ENCODE data around the gene XIST. TPM values are rescaled to one million over a fixed set of nuclear protein-coding genes. Genes with fewer than 3 reads are reported as not detected.

The XIST gene
- total RNA-seq, 1 experiment from 2014 or later, result 1.0 TPM

- no peak for TF ChIP-seq ZBTB33 (IDR thresholded peaks at IDR 0.05; ENCODE audit: extremely low read depth, insufficient replicate concordance, low read length)
- peak; percentile 85 for TF ChIP-seq RAD21 (IDR thresholded peaks at IDR 0.05; ENCODE audit: low read depth)
- no peak for TF ChIP-seq MAX (IDR thresholded peaks at IDR 0.05)
- TF ChIP-seq SP1 (IDR thresholded peaks at IDR 0.05; ENCODE audit: low read depth), result no peak
- no peak for TF ChIP-seq CEBPB (IDR thresholded peaks at IDR 0.05; ENCODE audit: low read depth)
- no peak for TF ChIP-seq CBX3 (IDR thresholded peaks at IDR 0.05; ENCODE audit: low read depth)
Measured at GRCh38 chrX:73855546-73855945, 3.0 kb upstream of the XIST start (continued).

- Histone ChIP-seq H3K9ac (ENCODE audit: low read length) (no peak overlapping the region), H3K79me2 (ENCODE audit: insufficient read depth, low read length) (no peaks in the 10 kb centered on the region), H3K36me3 (ENCODE audit: control insufficient read depth in 1 of 2, insufficient read depth in 2 of 2, low read length in 2 of 2) (no peaks in the 10 kb centered on the region), H3K4me1 (ENCODE audit: control insufficient read depth in 1 of 2, insufficient read depth in 2 of 2, low read length in 2 of 2) (no peaks in the 10 kb centered on the region), H4K20me1 (ENCODE audit: insufficient read depth) (no peaks in the 10 kb centered on the region), H3K9me3 (ENCODE audit: control insufficient read depth in 1 of 2, insufficient read depth in 1 of 2, low read depth in 1 of 2, low read length in 2 of 2) (no peaks in the 10 kb centered on the region), H3K4me2 (ENCODE audit: low read length) (no peak overlapping the region), H3K27me3 (ENCODE audit: insufficient read depth, low read length) (no peaks in the 10 kb centered on the region), H3K9me2 (ENCODE audit: insufficient read depth) (no peaks in the 10 kb centered on the region), H3K27ac (ENCODE audit: low read depth, low read length) (no peak overlapping the region), H3K4me3 (replicated peaks in 1 of 2; ENCODE audit: low read depth in 1 of 2, low read length in 2 of 2) (no peak overlapping the region), H2AFZ (ENCODE audit: low read depth, low read length, poor library complexity, severe bottlenecking) (no peak overlapping the region)
- DNase-seq (ENCODE audit: low read depth, low spot score) (no peak), ATAC-seq (no peak)
- no TSS peak for BruUV-seq (replicated peaks)
- ChIA-PET RAD21 (ENCODE audit: low non-redundant PET in 1 of 2, low total read pairs in 2 of 2, uncharacterized antibody in 2 of 2, unreplicated experiment in 2 of 2) (no interaction called here), CTCF (no interaction called here), POLR2A (no interaction called here)
- intact Hi-C loops (cut with micrococcal nuclease), result no loop called here
- TF ChIP-seq CTCF (IDR thresholded peaks at IDR 0.05 in 2 of 3, conservative IDR thresholded peaks at IDR 0.05 in 1 of 3; ENCODE audit: borderline replicate concordance in 1 of 3, insufficient read depth in 1 of 3, low read depth in 2 of 3, low read length in 2 of 3) (no peak), ZNF274 (IDR thresholded peaks at IDR 0.05; ENCODE audit: low read depth, low read length) (no peak), EGR1 (IDR thresholded peaks at IDR 0.05; ENCODE audit: low read depth) (no peak), TCF7L2 (IDR thresholded peaks at IDR 0.05; ENCODE audit: borderline replicate concordance, extremely low read depth, insufficient read depth, insufficient read length) (no peak), ZBTB33 (IDR thresholded peaks at IDR 0.05; ENCODE audit: extremely low read depth, insufficient replicate concordance, low read length) (no peak), ELF1 (IDR thresholded peaks at IDR 0.05; ENCODE audit: borderline replicate concordance, low read depth) (no peak)
Measured at GRCh38 chrX:73852022-73852421, 492 bp downstream of the XIST start.

All from HCT116 (cell line).